PFSK-1 (cell line): Measurements from ENCODE around the gene NEMP2.

ENCODE experiments used
- FOXP2 ChIP-seq: optimal IDR thresholded peaks from 2 replicates; pipeline ENCODE3; 2011; ENCODE audit warnings: borderline replicate concordance, control low read depth, inconsistent platforms; ENCODE audit not compliant: insufficient read depth; ENCODE audit errors: extremely low read length, extremely low read depth
- POLR2AphosphoS5 ChIP-seq: IDR thresholded peaks from 2 replicates; pipeline ENCODE4 v1.6.1; 2012; ENCODE audit warnings: low read depth, mild to moderate bottlenecking, control low read depth, low read length, moderate library complexity
- REST ChIP-seq, 2 experiments: IDR thresholded peaks; 2 replicates each; pipeline versions ENCODE4 v1.6.1 to v1.8.0; 2011 to 2012; ENCODE audit warnings: low read depth in 2 of 2, low read length in 2 of 2, control low read depth in 1 of 2, inconsistent platforms in 1 of 2, mild to moderate bottlenecking in 1 of 2, moderate library complexity in 1 of 2; ENCODE audit not compliant: insufficient read depth in 1 of 2
- SIN3A ChIP-seq: IDR thresholded peaks from 2 replicates; pipeline ENCODE4 v1.6.1; 2012; ENCODE audit warnings: mild to moderate bottlenecking, low read length, moderate library complexity, borderline replicate concordance; ENCODE audit not compliant: insufficient read depth
- TAF1 ChIP-seq: IDR thresholded peaks from 2 replicates; pipeline ENCODE4 v1.6.1; 2012; ENCODE audit warnings: low read length, control low read depth, borderline replicate concordance; ENCODE audit not compliant: insufficient read depth

- TF ChIP-seq POLR2AphosphoS5 (no peak), TAF1 (no peak), SIN3A (no peak), REST (IDR thresholded peaks at IDR 0.05; ENCODE audit: insufficient read depth in 1 of 2, low read depth in 2 of 2, low read length in 2 of 2) (no peak), FOXP2 (no peak)
These were observed 1.2 kb downstream of the NEMP2 start for GRCh38 chr2:190533175-190533967.
